ENCODE data around the gene SLC17A9. TPM values are rescaled to one million over a fixed set of nuclear protein-coding genes. Genes with fewer than 3 reads are reported as not detected.

Gene SLC17A9
- total and polyA plus RNA-seq, 11 donors = 0.16 to 6.6 (median 0.85) TPM

DNA sequence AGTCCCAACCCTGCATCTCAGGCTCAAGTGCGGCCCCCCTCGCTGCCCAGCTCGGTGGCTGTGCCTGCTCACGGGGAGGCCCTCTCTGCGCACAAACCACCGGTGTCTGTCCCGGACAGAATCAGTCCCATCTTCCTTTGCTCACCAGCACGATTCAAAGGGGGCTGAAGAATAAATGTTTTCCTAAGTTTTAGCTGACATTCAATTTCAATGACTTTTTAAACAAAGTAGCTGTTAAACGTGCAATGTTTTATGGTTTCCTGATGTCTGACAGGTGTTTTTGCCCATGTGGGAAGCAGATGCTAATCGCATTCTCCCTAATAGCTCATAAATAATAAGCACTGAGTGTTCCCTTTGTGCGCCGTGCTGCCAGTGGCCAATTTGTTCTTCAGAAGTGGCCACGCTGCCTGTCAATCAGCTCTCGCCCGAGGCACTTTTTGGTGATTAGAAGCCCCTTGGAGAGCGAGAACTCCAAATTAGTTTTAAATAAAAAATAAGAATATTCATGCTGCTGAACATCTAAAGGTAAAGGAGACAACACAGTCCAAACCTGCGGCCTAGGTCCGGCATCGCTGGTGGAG lies 28.0 kb downstream of the SLC17A9 start:
- H3K36me3 ChIP-seq = no peaks in the 10 kb centered on the region
- no peak overlapping the region for H3K27ac ChIP-seq
- H3K4me1 ChIP-seq = no peaks in the 10 kb centered on the region
- DNase-seq = no peak
- intact Hi-C loops (cut with DNase I) = no loop called here
- peaks cover 13 to 86% (median 45%) of the 10 kb centered on the region in 9 donors for H3K27me3 ChIP-seq
- TF ChIP-seq POLR2A (IDR thresholded peaks at IDR 0.05) = no peak
- TF ChIP-seq, protein P1, sequence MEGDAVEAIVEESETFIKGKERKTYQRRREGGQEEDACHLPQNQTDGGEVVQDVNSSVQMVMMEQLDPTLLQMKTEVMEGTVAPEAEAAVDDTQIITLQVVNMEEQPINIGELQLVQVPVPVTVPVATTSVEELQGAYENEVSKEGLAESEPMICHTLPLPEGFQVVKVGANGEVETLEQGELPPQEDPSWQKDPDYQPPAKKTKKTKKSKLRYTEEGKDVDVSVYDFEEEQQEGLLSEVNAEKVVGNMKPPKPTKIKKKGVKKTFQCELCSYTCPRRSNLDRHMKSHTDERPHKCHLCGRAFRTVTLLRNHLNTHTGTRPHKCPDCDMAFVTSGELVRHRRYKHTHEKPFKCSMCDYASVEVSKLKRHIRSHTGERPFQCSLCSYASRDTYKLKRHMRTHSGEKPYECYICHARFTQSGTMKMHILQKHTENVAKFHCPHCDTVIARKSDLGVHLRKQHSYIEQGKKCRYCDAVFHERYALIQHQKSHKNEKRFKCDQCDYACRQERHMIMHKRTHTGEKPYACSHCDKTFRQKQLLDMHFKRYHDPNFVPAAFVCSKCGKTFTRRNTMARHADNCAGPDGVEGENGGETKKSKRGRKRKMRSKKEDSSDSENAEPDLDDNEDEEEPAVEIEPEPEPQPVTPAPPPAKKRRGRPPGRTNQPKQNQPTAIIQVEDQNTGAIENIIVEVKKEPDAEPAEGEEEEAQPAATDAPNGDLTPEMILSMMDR (IDR thresholded peaks at IDR 0.05) = no peak
- H3K9me3 ChIP-seq = no peaks in the 10 kb centered on the region
- WGBS, 4 donors = 67 to 79% (median 73%) methylated on average over 17 to 19 of the region's 19 CpGs
- ATAC-seq = no peak
- H3K4me3 ChIP-seq = no peak overlapping the region

DNA sequence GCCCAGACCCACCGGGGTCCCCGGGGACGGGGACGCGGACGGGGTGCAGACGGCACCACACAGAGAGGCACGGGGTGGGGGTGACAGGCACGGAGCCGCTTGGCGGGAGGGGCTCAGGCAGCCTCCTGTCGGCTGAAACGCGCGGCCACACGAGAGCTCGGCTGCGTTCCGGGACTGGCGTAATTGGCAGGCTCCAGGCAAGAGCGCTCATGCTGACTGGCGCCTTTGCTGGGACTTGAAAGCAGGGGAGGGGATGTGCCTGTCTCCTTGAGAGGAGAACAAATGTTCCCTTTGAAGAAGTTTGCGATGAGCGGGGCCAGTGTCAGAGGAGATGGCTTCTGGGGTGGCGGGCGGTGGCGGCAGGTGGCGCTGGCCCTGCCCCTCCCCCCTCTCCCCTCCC lies 28.5 kb downstream of the SLC17A9 start:
- TF ChIP-seq POLR2A (IDR thresholded peaks at IDR 0.05) = no peak
- TF ChIP-seq, protein P1 (IDR thresholded peaks at IDR 0.05) = no peak
- no peak overlapping the region for H3K4me3 ChIP-seq
- no peak for DNase-seq
- peaks cover 10 to 86% (median 41%) of the 10 kb centered on the region in 9 donors for H3K27me3 ChIP-seq
- 38 to 55% (median 43%) methylated on average over 25 to 28 of the region's 28 CpGs for WGBS, 4 donors
- no peaks in the 10 kb centered on the region for H3K36me3 ChIP-seq
- no peak for ATAC-seq
- no peaks in the 10 kb centered on the region for H3K9me3 ChIP-seq
- H3K4me1 ChIP-seq = peaks cover 0 to 4% (median 0%) of the 10 kb centered on the region in 12 donors
- no peak overlapping the region for H3K27ac ChIP-seq
- intact Hi-C loops (cut with DNase I) = no loop called here

DNA sequence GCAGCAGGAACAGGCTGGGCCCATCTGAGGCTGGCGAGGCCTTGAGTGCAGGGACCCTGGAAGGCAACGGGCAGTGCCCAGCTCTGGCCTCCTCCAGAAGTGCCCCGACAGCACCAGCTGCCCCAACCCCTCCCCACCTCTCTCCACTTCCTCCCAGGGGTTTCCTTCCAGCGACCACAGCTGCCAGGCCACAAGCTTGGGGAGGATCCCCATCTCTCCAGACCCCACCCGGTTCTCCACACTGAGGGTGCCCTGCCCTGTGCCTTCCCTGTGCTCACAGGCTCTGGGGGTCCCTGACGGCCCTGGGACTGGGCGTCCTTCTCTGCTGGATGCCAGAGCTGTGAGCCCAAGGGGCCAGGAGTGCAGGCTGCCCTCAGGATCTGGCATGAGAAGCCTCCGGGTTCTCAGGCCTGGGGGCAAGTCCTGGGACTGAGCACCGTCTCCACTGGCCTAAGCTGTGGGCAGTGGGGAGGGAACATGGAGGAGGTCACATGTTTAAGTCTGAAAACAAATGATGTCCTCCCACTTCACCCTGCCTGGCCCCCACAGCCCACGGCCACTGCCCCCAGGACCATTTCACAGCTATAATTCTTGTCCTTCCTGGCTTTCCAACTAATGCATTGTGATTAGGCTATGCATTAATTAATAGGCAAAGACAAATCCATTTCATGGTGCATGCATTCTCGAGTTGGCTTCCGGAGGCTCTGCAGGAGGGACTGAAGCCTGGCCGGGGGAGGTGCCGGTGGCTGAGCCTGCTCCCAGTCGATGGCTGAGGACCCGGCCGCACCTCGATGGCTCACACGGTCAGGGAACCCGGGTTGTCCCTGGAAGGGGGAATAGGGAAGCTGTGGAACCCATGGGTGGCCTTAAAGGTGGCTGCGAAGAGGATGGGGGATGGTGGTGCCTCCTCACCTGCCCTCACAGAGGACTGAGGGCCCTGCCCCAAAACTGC lies 29.9 kb downstream of the SLC17A9 start:
- TF ChIP-seq POLR2A (IDR thresholded peaks at IDR 0.05) = no peak
- TF ChIP-seq, protein P1 (IDR thresholded peaks at IDR 0.05) = no peak
- Histone ChIP-seq H3K27ac (no peak overlapping the region), H3K4me1 (peaks cover 0 to 4% (median 0%) of the 10 kb centered on the region in 12 donors), H3K36me3 (no peaks in the 10 kb centered on the region), H3K27me3 (peaks cover 15 to 73% (median 37%) of the 10 kb centered on the region in 9 donors), H3K9me3 (no peaks in the 10 kb centered on the region), H3K4me3 (no peak overlapping the region)
- ATAC-seq = peak in 1 of 4 donors; percentile 30
- intact Hi-C loops (cut with DNase I) = no loop called here
- WGBS, 4 donors = 59 to 64% (median 63%) methylated on average over 19 to 21 of the region's 21 CpGs
- DNase-seq = no peak

DNA sequence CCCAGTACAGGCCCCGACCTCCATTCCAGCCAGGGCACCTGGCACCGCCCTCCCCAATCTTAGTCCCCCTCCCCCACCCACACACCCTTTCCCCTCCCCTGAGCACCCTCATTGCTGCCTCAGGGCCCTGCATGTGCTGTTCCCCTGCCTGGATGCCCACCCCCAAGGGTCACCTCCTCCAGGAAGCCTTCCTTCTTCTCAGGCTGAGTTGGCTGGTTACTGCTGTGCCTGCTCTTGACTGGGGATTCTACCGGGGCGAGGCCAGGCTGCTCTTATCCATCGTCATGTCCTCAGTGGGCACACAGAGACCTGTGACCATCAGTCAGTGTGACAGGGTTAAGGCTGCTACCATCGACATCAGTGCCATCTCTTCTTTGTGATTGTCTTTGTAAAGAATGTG lies 30.7 kb downstream of the SLC17A9 start:
- no peak for ATAC-seq
- Histone ChIP-seq H3K9me3 (no peaks in the 10 kb centered on the region), H3K27ac (no peak overlapping the region), H3K4me3 (no peak overlapping the region), H3K27me3 (peaks cover 13 to 72% (median 33%) of the 10 kb centered on the region in 9 donors), H3K36me3 (no peaks in the 10 kb centered on the region), H3K4me1 (peaks cover 0 to 4% (median 0%) of the 10 kb centered on the region in 12 donors)
- intact Hi-C loops (cut with DNase I) = no loop called here
- 86 to 91% (median 87%) methylated on average over 6 of the region's 6 CpGs for WGBS, 4 donors
- no peak for DNase-seq
- TF ChIP-seq, protein P1 (IDR thresholded peaks at IDR 0.05) = no peak
- TF ChIP-seq POLR2A (IDR thresholded peaks at IDR 0.05) = no peak

Measured in heart left ventricle (tissue), 16 donors.